Neural progenitor cell (in vitro differentiated cells): ENCODE data around the gene NMS.

Experiments used
- EZH2 ChIP-seq: fragments of 200-600 bp; sonication (generic); IDR thresholded peaks from 2 replicates; pipeline ENCODE4 v1.6.1; 2017; ENCODE audit warnings: antibody characterized with exemption, mild to moderate bottlenecking, moderate library complexity
- EZH2phosphoT487 ChIP-seq: fragments of 200-600 bp; sonication (generic); IDR thresholded peaks from 2 replicates; pipeline ENCODE4 v1.6.1; 2017; ENCODE audit warnings: antibody characterized with exemption
- TF ChIP-seq, protein P1 (sequence below): fragments of 200-600 bp; sonication (generic); IDR thresholded peaks from 2 replicates; pipeline ENCODE4 v1.5.1; 2017; ENCODE audit warnings: antibody characterized with exemption, mild to moderate bottlenecking

DNA sequence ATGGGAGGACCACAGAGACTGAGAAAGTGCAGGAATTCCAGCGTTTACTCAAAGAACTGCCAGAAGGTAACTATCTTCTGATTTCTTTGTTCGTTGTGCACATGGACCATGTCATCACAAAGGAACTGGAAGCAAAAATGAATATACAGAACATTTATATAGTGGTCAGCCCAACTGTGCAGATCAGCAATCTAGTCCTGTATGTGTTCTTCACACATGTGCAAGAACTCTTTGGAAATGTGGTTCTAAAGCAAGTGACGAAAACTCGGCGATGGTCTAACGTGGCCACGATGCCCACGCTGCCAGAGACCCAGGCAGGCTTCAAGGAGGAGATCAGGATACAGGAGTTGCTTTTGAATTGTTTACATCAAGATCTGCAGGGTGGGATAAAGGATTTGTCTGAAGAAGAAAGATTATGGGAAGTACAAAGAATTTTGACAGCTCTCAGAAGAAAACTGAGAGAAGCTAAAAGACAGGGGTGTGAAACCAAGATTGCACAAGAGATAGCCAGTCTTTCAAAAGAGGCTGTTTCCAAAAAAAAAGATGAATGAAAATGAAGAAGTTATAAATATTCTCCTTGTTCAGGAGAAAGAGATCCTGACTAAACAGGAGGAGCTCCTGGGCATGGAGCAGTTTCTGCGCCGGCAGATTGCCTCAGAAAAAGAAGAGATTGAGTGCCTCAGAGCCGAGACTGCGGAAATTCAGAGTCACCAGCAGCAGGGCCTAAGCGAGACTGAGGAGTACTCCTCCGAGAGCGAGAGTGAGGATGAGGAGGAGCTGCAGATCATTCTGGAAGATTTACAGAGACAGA, 44.5 kb upstream of the NMS start:
- TF ChIP-seq EZH2 (no peak), EZH2phosphoT487 (no peak)
- TF ChIP-seq, protein P1, sequence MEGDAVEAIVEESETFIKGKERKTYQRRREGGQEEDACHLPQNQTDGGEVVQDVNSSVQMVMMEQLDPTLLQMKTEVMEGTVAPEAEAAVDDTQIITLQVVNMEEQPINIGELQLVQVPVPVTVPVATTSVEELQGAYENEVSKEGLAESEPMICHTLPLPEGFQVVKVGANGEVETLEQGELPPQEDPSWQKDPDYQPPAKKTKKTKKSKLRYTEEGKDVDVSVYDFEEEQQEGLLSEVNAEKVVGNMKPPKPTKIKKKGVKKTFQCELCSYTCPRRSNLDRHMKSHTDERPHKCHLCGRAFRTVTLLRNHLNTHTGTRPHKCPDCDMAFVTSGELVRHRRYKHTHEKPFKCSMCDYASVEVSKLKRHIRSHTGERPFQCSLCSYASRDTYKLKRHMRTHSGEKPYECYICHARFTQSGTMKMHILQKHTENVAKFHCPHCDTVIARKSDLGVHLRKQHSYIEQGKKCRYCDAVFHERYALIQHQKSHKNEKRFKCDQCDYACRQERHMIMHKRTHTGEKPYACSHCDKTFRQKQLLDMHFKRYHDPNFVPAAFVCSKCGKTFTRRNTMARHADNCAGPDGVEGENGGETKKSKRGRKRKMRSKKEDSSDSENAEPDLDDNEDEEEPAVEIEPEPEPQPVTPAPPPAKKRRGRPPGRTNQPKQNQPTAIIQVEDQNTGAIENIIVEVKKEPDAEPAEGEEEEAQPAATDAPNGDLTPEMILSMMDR = no peak
